Esophagus mucosa (tissue), 1 donor: ENCODE measurements around the gene ROR1. TPM values are rescaled to one million over a fixed set of nuclear protein-coding genes. Genes with fewer than 3 reads are reported as not detected.
"Not testable (repeated sequence)": the region's sequence is repeated elsewhere in the genome, so short reads cannot be mapped to it uniquely, and the experiment has no call there.

Experiments used
- ATAC-seq: fragments of 200-7000 bp; cut with Tn5 transposase; one replicate; pipeline ENCODE4 v1.9.1; 2020
- total RNA-seq: library from RNA; stranded (reverse); gene quantifications from one replicate; pipeline ENCODE4 v1.2.4, GENCODE V29; 2023
- donor health status: DM: yes; HTN: yes; CAD: no.

ROR1 gene
- total RNA-seq, 1 donor from 2014 or later: 4.4 TPM

DNA sequence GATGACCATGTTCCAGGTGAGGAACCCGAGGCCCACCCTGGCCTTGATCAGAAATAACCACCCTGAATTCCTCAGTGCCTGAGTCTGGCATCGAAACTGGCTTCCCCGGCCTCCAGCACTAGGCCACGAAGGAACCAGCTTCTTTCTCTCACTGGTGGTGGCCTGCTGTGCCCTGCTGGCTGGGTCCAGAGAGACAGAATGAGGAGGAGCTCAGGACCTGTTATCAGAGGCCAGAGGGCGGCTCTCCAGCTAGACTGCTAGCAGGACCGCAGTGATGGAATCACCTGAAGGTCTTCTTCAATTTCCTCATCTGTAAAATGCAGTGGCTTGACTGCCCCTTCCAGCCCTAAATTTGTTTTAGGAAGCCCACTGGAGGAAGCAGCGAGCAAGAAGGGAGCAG lies 20.5 kb downstream of the ROR1 start:
- ATAC-seq: no peak

DNA sequence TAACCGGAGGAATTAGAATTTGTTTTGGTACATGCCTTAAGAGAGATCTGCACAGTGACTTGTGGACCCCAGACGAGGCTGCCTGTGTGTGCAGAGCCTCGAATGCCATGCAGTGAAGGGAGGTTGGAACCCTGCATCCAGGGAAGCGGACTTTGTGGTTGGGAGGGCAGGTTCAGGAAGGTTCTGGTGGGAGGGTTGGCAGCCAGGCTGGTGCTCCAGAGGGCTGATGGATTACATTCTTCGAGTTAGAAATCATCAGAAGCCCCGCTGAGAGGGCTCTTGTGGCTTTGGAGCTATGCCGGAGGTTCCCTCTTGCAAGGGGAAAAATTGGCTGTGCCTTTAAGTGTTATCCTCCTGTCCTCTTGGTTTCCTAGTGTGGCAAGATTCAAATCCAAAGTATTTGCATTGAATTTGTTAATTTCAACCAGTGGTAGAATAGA lies 21.1 kb downstream of the ROR1 start:
- ATAC-seq: no peak

- ATAC-seq: no peak
Measured at GRCh38 chr1:63795455-63795854, 21.6 kb downstream of the ROR1 start.

DNA sequence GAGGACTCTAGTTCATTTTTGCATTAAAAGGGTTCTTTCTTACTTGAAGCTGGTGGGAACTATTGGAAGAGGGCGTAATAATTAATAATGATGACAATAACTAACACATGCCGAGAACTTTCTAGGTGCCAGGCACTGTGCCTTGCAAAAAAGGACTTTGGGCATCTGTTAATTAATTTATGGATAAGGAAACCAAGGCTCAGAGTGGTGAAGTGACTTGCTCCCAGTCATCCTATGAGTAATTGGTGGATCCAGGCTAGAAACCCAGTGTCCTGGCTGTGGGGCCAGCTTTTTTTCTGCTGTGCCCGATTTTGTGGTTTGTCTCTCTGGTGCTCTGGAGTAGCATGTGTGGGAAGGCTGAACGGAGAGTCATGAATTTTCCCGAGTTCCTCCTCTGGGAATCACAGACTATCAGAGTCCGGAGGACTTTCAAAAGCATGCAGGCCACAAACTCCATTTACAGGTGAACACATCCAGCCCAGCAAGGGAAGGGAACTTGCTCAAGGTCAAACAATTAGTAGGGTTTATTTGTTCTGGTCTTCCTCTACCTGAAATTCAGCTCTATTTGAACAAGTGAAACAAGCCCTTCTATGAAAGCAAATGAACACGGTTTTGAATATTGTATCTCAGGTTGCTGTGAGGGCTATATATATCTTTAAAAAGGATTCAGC lies 23.4 kb downstream of the ROR1 start:
- no peak for ATAC-seq

- no peak for ATAC-seq
Measured at GRCh38 chr1:63798284-63798683, 24.5 kb downstream of the ROR1 start.

- no peak for ATAC-seq
Measured at GRCh38 chr1:63799307-63799706, 25.5 kb downstream of the ROR1 start.

- ATAC-seq: no peak
Measured at GRCh38 chr1:63799820-63800219, 26.0 kb downstream of the ROR1 start.

DNA sequence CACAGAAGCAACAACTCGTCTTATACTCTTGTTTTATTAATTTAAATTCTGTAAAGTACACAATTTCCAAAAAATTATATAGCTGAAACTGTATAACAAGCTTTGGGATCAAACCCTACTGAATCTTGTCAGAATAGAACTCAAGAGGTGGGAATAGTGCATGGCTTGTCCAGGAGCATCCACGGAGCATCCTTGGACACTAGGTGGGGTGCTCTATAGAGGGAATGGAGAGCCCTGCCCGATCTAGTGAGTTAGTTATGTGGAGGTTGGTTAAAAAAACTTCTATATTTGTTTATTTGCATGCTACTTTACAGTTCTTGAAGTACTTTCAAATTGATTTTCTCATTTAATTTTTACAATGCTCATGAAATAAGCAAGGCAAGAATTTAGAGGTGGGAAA lies 28.3 kb downstream of the ROR1 start:
- ATAC-seq: no peak

DNA sequence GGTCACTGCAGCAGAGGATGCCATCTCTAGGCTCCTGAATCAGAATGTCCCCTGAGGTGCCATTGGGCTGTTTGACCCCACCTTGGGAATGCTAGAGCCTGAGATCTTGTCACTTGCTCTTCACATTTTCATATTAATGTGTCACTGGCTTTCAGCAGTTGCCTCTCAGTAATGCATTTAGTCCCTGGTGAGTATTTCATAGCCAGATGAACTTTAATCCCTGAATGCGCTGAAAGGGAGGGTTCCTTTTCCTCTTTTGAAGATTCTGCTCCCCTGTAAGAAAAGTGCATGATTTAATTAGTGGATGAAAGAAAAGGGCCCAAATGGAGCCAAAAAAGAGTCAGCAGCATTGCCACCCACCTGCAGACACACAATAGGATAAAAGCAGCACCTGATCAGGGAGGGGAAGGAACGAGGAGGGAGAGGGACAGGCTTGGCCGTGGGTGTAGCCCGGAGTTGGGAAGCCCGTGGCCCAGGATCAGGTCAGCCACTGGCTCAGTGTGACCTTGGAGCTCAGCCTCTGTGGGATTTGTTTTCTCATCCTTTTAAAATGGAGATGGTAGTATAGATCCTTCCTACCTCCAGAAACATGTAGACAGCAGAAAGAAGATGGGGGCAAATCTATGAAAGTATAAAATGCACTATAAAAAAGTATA lies 31.1 kb downstream of the ROR1 start:
- ATAC-seq: no peak

- no peak for ATAC-seq
Measured at GRCh38 chr1:63807046-63807445, 33.2 kb downstream of the ROR1 start.

GRCh38 chr1:63810936-63811469 lies 37.2 kb downstream of the ROR1 start:
- no peak for ATAC-seq

GRCh38 chr1:63812071-63812700 lies 38.4 kb downstream of the ROR1 start:
- no peak for ATAC-seq

DNA sequence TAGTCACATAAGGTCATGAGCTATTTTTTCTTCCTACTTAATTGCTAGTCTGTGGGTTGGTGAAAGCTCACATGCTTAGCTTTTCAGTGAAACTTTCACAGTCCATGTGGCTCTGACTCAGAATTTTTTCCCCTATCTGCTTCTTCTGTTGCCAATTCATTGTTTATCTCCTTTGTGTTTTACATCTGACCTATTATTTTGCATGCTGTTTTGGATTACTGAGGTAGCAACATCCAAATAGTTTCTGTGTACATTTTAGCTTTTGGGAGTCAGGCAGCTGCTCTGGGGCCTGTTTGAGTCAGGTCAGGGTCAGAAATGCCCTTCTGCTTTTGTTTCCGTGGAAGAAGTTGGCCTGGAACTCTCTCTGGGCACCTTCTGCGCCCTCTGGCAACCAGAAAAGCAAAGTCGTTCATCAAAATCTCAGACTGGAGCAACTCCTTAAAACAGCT lies 40.0 kb downstream of the ROR1 start:
- ATAC-seq: no peak

- ATAC-seq: not testable (repeated sequence)
Measured at GRCh38 chr1:63816217-63816815, 42.5 kb downstream of the ROR1 start.

DNA sequence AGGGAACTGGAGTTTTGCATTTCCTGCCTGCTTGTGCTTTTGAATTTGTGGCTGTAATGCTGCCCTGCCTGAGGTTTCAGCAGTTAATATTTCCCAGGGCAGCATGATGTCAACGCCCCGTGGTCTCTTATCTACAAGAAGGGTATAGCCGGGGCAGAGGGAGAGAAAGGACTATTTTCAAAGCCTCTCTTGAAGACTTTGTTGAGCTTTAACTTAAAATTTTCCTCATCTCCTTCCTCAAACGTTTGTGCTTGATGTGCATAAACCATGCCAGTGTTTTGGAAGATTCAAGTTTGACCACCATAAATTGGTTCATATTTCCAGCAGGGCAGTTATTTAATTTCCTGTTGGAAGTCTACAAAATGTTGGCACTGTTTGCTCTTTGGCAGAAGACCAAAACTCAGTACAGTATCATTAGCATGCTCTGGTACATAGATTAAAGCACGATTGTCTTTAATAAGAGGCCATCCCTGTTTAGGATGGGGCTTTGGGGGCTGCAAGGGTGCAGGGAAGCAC lies 43.4 kb downstream of the ROR1 start:
- no peak for ATAC-seq

DNA sequence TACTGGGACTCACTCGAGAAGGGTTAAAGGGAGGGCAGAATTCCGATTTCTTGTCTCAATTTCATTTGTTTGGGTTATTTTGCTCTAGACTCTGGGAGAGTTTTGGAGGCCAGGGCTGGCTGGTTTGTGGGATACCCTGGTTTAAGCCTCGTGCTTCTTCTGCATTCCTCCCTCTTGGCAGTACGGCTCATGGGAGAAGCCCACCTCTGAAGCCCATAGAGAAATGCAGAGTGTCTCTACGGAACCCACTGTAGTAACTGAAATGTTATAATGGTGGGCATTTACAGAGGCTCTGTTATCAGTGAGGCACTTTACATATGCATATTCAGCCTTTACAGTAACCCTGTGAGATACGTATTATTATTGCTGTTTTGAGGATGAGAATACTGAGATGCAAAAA lies 43.9 kb downstream of the ROR1 start:
- ATAC-seq: no peak

DNA sequence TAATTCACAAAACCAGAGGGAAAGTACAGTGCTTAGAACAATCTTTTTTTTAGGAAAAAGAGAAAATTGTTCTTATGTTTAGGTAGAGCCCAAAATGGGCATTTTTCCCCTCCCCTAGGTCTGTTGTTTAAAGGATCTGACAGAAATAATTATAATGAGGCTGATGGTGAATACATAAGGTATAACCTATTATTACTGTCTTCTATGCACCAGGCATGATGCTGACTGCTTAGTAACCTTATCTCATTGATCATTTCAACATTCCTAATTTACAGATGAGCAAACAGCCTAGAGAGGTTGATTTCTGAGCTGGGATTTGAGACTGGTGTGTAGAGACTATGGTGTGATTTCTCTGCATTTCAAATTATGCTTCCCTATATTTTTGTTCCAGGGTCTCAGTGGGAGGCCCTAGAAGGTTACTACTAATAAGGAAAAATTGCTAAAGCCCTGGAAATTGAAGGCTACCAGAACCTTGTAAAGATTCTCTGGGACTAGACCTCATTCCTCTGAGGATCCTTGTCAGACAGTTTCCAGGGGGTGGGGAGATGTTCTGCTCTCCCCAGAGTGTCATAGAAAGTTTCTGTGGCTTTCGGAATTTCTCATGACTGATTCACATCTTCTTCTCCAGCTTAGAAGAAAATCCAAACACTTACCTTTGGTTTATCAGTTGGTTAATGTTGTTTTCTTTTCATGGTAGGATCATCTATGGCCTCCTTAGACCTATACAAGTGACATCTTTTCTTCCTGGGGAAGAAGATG lies 44.9 kb downstream of the ROR1 start:
- ATAC-seq: no peak

DNA sequence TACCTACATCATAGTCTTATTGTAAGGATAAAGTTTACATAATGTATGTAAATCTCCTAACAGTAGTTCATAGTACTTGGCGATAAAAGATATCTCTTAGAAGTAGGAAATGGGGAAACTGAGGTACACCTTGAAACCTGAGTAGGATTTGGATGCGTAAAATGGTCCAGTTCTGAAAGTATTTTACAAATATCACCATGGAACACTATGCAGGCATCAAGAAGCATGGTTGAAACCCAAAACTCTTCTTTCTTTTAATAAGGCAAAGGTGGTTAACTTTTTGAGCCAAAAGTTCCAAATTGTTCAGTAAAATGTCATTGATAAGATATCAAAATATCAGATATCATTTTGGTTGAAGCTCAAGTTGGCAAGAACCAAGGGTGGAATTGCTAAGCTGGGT lies 46.0 kb downstream of the ROR1 start:
- no peak for ATAC-seq

DNA sequence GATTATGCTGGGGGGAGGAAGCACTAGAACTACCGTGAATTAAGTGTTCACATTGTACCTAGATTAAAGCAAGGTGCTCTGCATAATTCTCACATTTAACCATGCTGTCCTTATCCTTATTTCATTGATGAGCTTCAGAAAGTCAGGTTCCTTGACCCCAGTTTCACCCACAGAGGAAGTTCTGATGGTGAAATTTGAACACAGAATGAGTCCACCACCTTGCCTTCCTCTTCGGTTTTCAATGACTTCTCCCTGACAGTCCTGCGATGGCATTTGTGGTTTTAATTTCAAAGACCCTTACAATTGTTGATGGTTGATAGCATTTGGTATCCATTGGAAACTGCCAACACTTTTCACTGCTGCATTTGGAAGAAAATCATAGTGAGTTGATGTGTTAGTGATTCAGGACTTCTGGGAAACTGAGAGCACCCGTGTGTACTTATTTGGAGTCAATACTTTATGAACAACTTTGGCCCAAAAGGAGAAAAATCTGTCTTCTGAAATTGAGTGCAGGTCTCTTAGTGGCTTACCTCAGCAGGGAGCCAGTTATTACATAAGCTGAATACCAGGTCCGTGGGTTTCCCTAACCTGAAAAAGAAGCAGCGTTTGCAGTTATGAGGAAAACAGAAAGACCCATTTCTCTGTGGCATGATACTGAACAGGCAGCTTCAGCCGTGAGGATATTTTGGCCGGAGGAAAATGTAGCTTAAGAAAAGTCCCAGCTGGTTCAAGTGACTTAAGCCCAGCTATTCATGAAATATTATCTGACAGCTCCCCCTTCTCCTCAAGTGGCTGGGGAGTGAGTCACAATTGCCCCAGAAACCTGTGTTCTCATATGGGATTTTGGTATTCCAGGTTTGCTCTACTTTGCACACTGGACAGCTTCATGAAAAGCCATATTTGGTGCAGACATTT lies 47.5 kb downstream of the ROR1 start:
- no peak for ATAC-seq

DNA sequence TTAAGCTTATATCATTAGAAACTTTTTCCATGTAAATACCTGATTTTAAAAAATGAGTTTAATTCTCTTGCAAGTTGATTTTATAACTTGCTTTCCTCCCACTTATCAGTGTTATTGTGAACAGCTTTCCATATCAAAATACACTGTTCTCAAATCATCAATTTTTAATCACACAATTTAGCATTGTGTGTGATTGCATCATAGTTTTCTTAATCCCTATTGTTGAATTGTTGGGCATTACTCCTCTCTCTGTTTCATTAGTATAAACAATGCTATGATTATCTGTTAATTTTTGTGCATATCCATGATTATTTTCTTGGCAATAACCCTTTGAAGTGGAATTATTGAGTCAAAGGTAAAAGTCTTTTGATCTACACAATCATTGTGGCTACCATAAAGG lies 48.7 kb downstream of the ROR1 start:
- ATAC-seq: no peak

GRCh38 chr1:63824451-63824850 lies 50.6 kb downstream of the ROR1 start:
- no peak for ATAC-seq
